Hepatocyte (in vitro differentiated cells): ENCODE data around the gene PTCRA.

Experiments used
- EZH2 ChIP-seq: fragments of 200-600 bp; sonication (generic); IDR thresholded peaks from 2 replicates; pipeline ENCODE4 v1.6.1; 2016; ENCODE audit warnings: antibody characterized with exemption, mild to moderate bottlenecking, borderline replicate concordance
- EZH2phosphoT487 ChIP-seq: fragments of 200-600 bp; sonication (generic); IDR thresholded peaks from one replicate; pipeline ENCODE4 v1.6.1; 2018; ENCODE audit warnings: antibody characterized with exemption, mild to moderate bottlenecking, low read depth, moderate library complexity; ENCODE audit not compliant: unreplicated experiment, severe bottlenecking
- TF ChIP-seq, protein P1 (sequence below): fragments of 200-600 bp; sonication (generic); IDR thresholded peaks from 2 replicates; pipeline ENCODE4 v1.5.1; 2016; ENCODE audit warnings: antibody characterized with exemption, mild to moderate bottlenecking; ENCODE audit not compliant: poor library complexity

DNA sequence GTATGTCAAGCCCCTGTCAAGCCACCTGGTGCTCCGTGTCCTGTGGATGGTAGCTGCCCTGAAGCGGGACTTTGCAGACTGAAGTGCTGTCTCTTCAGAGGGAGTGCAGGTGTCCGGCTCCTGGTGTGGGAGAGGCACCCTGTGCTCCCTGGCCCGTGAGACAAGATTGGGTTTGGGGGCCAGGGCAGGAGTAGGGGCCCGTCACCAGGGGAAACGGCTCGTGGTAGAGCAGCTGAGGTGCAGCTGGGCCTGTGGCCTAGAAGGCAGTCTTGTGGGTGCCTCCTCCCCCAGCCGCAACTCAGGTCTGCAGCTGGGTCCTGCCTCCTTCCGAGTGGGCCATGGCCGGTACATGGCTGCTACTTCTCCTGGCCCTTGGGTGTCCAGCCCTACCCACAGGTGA, at the start of gene PTCRA:
- TF ChIP-seq EZH2 = no peak
- TF ChIP-seq, protein P1, sequence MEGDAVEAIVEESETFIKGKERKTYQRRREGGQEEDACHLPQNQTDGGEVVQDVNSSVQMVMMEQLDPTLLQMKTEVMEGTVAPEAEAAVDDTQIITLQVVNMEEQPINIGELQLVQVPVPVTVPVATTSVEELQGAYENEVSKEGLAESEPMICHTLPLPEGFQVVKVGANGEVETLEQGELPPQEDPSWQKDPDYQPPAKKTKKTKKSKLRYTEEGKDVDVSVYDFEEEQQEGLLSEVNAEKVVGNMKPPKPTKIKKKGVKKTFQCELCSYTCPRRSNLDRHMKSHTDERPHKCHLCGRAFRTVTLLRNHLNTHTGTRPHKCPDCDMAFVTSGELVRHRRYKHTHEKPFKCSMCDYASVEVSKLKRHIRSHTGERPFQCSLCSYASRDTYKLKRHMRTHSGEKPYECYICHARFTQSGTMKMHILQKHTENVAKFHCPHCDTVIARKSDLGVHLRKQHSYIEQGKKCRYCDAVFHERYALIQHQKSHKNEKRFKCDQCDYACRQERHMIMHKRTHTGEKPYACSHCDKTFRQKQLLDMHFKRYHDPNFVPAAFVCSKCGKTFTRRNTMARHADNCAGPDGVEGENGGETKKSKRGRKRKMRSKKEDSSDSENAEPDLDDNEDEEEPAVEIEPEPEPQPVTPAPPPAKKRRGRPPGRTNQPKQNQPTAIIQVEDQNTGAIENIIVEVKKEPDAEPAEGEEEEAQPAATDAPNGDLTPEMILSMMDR = no peak
- no peak for TF ChIP-seq EZH2phosphoT487
